NK-92 (cell line): ENCODE results near the gene CCR4.
"Not testable (repeated sequence)": the region's sequence is repeated elsewhere in the genome, so short reads cannot be mapped to it uniquely, and the experiment has no call there.

Experiments used
- DNase-seq: peaks from one replicate; lab custom pipeline; 2025; ENCODE audit not compliant: unreplicated experiment; lab: John Stamatoyannopoulos, UW

Gene CCR4

GRCh38 chr3:32950516-32950915 lies 928 bp upstream of the CCR4 start:
- no peak for DNase-seq

GRCh38 chr3:32952369-32953077 lies 1.1 kb downstream of the CCR4 start:
- no peak for DNase-seq

GRCh38 chr3:32954506-32954905 lies 3.1 kb downstream of the CCR4 start:
- DNase-seq: no peak

GRCh38 chr3:32956750-32957570 lies 5.5 kb downstream of the CCR4 start:
- DNase-seq: no peak

GRCh38 chr3:32958509-32958908 lies 7.1 kb downstream of the CCR4 start:
- no peak for DNase-seq

GRCh38 chr3:32959371-32959770 lies 7.9 kb downstream of the CCR4 start:
- DNase-seq: no peak

- no peak for DNase-seq
These were observed 9.1 kb downstream of the CCR4 start for GRCh38 chr3:32960404-32961170.

GRCh38 chr3:32961189-32961715 lies 9.8 kb downstream of the CCR4 start:
- DNase-seq: no peak

- no peak for DNase-seq
These were observed 12.4 kb downstream of the CCR4 start for GRCh38 chr3:32963871-32964270.

- DNase-seq: not testable (repeated sequence)
These were observed 13.3 kb downstream of the CCR4 start for GRCh38 chr3:32964781-32965180.

GRCh38 chr3:32965617-32966213 lies 14.3 kb downstream of the CCR4 start:
- not testable (repeated sequence) for DNase-seq

GRCh38 chr3:32966627-32967026 lies 15.2 kb downstream of the CCR4 start:
- not testable (repeated sequence) for DNase-seq

GRCh38 chr3:32968166-32968919 lies 16.9 kb downstream of the CCR4 start:
- DNase-seq: no peak

- DNase-seq: no peak
These were observed 17.5 kb downstream of the CCR4 start for GRCh38 chr3:32968920-32969389.

GRCh38 chr3:32969656-32970055 lies 18.2 kb downstream of the CCR4 start:
- DNase-seq: no peak

GRCh38 chr3:32971291-32971690 lies 19.8 kb downstream of the CCR4 start:
- DNase-seq: not testable (repeated sequence)

GRCh38 chr3:32972482-32973146 lies 21.2 kb downstream of the CCR4 start:
- no peak for DNase-seq

GRCh38 chr3:32973982-32974381 lies 22.5 kb downstream of the CCR4 start:
- no peak for DNase-seq

GRCh38 chr3:32975891-32976595 lies 24.6 kb downstream of the CCR4 start:
- DNase-seq: no peak
